ENCODE data around the gene SPDEF.
A peak's percentile ranks its signal among the peaks of the same experiment; 100 is the strongest.

The SPDEF gene

DNA sequence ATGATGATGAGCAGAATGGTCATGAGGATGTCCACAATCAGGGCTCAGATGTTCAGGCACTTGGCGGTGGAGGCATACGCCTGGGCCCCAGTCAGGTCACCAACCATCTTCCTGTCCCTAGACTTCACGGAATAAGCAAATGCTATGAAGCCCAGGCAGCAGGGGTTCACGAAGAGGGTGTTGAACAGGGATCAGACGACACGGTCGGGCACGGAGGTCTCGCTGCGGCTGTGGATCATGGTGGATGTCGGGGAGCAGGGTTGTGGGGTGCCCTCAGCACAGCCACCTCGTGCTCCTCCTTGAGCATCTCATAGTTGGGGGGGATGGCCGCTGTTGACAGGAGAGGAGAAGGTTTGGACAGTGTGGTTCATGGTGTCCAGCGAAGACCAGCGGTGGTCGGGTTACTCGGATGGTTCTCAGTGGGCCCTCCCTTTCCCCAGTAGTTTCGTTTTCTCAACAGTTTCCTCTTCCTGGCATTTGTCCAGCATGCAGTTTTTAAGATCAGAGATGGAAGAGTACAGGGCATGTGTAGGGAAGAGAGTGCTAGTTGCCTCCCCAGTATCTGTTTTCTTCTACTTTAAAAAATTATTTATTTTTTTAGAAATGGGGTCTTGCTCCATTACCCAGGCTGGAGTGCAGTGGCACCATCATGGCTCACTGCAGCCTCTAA, 20.3 kb upstream of the SPDEF start:
- TF ChIP-seq, protein P1, sequence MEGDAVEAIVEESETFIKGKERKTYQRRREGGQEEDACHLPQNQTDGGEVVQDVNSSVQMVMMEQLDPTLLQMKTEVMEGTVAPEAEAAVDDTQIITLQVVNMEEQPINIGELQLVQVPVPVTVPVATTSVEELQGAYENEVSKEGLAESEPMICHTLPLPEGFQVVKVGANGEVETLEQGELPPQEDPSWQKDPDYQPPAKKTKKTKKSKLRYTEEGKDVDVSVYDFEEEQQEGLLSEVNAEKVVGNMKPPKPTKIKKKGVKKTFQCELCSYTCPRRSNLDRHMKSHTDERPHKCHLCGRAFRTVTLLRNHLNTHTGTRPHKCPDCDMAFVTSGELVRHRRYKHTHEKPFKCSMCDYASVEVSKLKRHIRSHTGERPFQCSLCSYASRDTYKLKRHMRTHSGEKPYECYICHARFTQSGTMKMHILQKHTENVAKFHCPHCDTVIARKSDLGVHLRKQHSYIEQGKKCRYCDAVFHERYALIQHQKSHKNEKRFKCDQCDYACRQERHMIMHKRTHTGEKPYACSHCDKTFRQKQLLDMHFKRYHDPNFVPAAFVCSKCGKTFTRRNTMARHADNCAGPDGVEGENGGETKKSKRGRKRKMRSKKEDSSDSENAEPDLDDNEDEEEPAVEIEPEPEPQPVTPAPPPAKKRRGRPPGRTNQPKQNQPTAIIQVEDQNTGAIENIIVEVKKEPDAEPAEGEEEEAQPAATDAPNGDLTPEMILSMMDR (conservative IDR thresholded peaks at IDR 0.05; ENCODE audit: low read depth, low read length) = no peak
- no peak overlapping the region for H3K4me3 ChIP-seq (ENCODE audit: low read depth, low read length)
- DNase-seq (ENCODE audit: low read depth) = peak; percentile 34

DNA sequence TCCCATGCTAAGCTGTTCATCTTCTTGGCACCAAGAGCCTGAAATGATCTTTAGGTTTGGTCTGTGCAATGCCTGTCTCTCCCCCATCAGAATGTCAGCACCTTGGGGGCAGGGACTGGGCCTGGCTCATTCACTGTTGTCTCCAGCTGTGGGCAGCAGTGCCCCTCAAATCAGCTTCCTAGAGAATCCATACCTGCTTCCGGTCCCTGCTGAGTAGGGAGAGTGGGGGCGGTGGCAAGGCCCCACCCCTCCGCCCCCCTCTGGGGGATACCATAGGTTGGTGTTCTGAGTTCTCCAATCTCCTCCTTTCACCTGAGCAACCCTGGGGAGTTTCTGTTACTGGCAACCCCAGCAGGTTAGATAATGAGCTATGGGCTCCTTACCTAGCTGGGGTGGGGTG, 19.2 kb upstream of the SPDEF start:
- DNase-seq (ENCODE audit: low read depth) = no peak
- TF ChIP-seq, protein P1 (conservative IDR thresholded peaks at IDR 0.05; ENCODE audit: low read depth, low read length) = no peak
- no peak overlapping the region for H3K4me3 ChIP-seq (ENCODE audit: low read depth, low read length)

- no peak overlapping the region for H3K4me3 ChIP-seq (ENCODE audit: low read depth, low read length)
- TF ChIP-seq, protein P1 (conservative IDR thresholded peaks at IDR 0.05; ENCODE audit: low read depth, low read length) = no peak
- DNase-seq (ENCODE audit: low read depth) = no peak
These were observed 18.6 kb upstream of the SPDEF start for GRCh38 chr6:34574647-34575293.

DNA sequence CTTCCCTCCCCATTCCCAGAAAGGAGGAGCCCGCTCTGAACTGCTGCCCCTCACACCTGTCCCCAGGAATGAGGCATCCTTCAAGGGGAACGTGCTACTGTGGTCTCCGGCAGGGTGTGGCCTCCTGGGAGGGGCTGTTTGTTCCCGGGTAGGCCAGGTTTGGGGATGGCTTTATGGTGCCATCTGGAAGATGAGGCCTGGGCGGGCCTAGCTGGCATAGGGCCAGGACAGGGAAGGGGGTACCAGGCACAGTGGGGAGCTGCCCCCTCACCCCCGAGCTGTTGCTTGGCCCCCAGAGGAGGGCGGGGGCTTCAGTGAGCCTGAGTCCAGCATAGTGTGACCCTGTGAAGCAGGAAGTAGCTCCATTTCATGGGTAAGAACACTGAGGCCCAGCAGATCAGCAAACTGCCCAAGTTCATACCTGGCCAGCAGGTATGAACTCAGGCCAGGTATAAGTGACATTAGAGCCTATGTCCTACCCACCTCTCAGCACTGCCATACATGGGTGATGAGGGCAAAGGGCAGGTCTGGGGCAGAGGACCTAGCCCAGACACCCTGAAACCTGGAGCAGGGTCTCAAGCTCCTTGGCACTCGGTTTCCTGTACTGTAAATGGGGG, 17.5 kb upstream of the SPDEF start:
- H3K4me3 ChIP-seq (ENCODE audit: low read depth, low read length) = no peak overlapping the region
- DNase-seq (ENCODE audit: low read depth) = no peak
- TF ChIP-seq, protein P1 (conservative IDR thresholded peaks at IDR 0.05; ENCODE audit: low read depth, low read length) = no peak

GRCh38 chr6:34572585-34572984, 16.5 kb upstream of the SPDEF start:
- H3K4me3 ChIP-seq (ENCODE audit: low read depth, low read length) = no peak overlapping the region
- DNase-seq (ENCODE audit: low read depth) = no peak
- TF ChIP-seq, protein P1 (conservative IDR thresholded peaks at IDR 0.05; ENCODE audit: low read depth, low read length) = no peak

- TF ChIP-seq, protein P1 (conservative IDR thresholded peaks at IDR 0.05; ENCODE audit: low read depth, low read length) = no peak
These were observed 15.9 kb upstream of the SPDEF start for GRCh38 chr6:34572021-34572420.

More at GRCh38 chr6:34572021-34572420, 15.9 kb upstream of the SPDEF start:
- no peak overlapping the region for H3K4me3 ChIP-seq (ENCODE audit: low read depth, low read length)
- DNase-seq (ENCODE audit: low read depth) = no peak

Data from choroid plexus epithelial cell (primary cell).